ENCODE data around the gene DNM2.

The DNM2 gene

DNA sequence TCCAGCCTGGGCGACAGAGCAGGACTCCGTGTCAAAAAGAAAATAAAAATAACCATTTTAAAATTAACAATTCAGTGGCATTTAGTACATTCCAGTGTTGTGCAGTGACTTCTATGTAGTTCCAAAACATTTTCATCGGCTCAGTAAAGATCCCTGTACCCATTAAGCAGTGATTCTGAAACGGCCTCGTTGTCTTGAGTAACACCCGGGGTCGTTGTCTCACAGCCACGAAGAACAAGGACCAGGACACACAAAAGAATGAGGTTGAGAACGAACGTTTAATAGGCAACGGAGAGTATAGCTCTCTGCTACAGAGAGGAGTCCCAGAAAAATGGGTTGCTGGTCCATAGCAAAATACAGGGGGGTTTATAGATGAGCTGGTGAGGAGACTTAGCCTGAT lies 120.5 kb downstream of the DNM2 start:
- no peak overlapping the region for H2AFZ ChIP-seq (ENCODE audit: low read depth, low read length)
- H3K27me3 ChIP-seq (ENCODE audit: low read depth, low read length) = no peaks in the 10 kb centered on the region
- H3K4me1 ChIP-seq (ENCODE audit: low read length) = peaks cover 8% of the 10 kb centered on the region
- H3K79me2 ChIP-seq (ENCODE audit: low read length) = 0 out of 2 replicates have a peak, but pooled peaks cover 2% of the 10 kb centered on the region
- TF ChIP-seq EZH2phosphoT487 (IDR thresholded peaks at IDR 0.05; ENCODE audit: low read depth) = no peak
- TF ChIP-seq, protein P1, sequence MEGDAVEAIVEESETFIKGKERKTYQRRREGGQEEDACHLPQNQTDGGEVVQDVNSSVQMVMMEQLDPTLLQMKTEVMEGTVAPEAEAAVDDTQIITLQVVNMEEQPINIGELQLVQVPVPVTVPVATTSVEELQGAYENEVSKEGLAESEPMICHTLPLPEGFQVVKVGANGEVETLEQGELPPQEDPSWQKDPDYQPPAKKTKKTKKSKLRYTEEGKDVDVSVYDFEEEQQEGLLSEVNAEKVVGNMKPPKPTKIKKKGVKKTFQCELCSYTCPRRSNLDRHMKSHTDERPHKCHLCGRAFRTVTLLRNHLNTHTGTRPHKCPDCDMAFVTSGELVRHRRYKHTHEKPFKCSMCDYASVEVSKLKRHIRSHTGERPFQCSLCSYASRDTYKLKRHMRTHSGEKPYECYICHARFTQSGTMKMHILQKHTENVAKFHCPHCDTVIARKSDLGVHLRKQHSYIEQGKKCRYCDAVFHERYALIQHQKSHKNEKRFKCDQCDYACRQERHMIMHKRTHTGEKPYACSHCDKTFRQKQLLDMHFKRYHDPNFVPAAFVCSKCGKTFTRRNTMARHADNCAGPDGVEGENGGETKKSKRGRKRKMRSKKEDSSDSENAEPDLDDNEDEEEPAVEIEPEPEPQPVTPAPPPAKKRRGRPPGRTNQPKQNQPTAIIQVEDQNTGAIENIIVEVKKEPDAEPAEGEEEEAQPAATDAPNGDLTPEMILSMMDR (IDR thresholded peaks at IDR 0.05; ENCODE audit: low read depth, low read length) = no peak
- no peak overlapping the region for H3K4me2 ChIP-seq (ENCODE audit: low read length)
- H3K4me3 ChIP-seq (ENCODE audit: low read length) = no peak overlapping the region
- no peak overlapping the region for H3K27ac ChIP-seq (ENCODE audit: low read length)
- peaks cover 4% of the 10 kb centered on the region; the same call in 1 of the 2 replicates for H4K20me1 ChIP-seq (ENCODE audit: insufficient read depth, low read length)
- peaks cover 6% of the 10 kb centered on the region for H3K36me3 ChIP-seq (replicated peaks; ENCODE audit: low read depth, low read length)
- H3K9ac ChIP-seq (ENCODE audit: low read length) = no peak overlapping the region
- H3K9me3 ChIP-seq (ENCODE audit: insufficient read depth, low read length) = peaks cover 2% of the 10 kb centered on the region; the same call in 1 of the 2 replicates

DNA sequence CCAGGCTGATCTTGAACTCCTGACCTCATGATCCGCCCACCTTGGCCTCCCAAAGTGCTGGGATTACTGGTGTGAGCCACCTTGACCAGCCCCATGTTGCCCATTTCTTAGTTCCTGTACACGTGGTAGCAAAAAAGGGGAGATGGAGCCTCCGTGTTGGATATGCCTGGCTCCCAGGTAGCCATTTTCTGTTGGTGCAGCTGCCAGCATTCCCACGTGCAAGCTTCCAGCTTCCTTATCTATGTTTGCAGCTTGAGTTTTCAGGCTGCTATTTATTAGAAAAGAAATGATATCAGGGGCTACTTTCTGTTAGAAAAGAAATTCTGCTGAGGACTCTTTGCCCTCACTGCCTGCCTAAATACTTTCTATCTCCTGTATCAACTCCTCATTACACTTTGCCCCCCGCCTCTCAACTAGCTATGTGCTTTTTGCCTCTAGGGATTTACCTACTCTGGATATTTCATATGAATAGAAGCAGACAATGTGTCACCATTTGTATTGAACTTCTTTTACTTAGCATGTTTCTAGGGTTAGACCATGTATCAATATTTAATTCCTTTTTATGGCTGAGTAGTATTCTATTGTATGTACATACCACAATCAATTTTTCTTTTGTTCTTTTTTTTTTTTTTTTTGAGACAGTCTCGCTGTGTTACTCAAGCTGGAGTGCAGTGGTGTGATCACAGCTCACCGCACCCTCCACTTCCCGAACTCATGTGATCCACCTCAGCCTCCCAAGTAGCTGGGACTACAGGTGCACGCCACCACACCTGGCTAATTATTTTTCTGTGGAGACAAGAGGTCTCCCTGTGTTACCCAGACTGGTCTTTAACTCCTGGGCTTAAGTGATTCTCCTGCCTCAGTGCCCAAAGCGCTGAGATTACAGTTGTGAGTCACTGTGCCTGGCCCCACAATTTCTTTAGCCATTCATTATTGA lies 121.5 kb downstream of the DNM2 start:
- Histone ChIP-seq H3K27me3 (ENCODE audit: low read depth, low read length) (no peaks in the 10 kb centered on the region), H3K27ac (ENCODE audit: low read length) (no peak overlapping the region), H3K36me3 (replicated peaks; ENCODE audit: low read depth, low read length) (peaks cover 6% of the 10 kb centered on the region), H2AFZ (ENCODE audit: low read depth, low read length) (no peak overlapping the region), H4K20me1 (ENCODE audit: insufficient read depth, low read length) (peaks cover 4% of the 10 kb centered on the region; the same call in 1 of the 2 replicates), H3K79me2 (ENCODE audit: low read length) (0 out of 2 replicates have a peak, but pooled peaks cover 2% of the 10 kb centered on the region), H3K4me3 (ENCODE audit: low read length) (no peak overlapping the region), H3K9ac (ENCODE audit: low read length) (no peak overlapping the region), H3K9me3 (ENCODE audit: insufficient read depth, low read length) (peaks cover 2% of the 10 kb centered on the region; the same call in 1 of the 2 replicates), H3K4me2 (ENCODE audit: low read length) (no peak overlapping the region), H3K4me1 (ENCODE audit: low read length) (peaks cover 8% of the 10 kb centered on the region)
- TF ChIP-seq, protein P1 (IDR thresholded peaks at IDR 0.05; ENCODE audit: low read depth, low read length) = no peak
- no peak for TF ChIP-seq EZH2phosphoT487 (IDR thresholded peaks at IDR 0.05; ENCODE audit: low read depth)

DNA sequence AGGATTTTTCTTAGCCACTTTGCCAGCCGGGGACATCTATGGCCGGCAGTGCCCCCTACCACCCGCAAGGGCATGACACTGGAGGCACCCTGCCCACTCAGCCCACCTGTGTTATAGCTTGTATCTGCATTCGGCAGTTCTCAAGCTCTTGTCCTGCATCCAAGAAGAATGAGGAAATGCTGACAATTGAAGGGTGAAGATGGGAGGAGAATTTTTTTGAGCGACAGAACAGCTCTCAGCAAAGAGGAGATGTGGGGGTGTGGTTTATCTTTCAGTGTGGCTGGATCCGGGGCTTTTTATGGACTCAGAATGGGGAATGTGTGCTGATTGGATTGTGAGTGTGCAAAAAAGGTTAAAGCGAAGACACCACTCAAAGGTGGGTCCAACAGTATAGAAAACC lies 124.9 kb downstream of the DNM2 start:
- no peak overlapping the region for H3K4me3 ChIP-seq (ENCODE audit: low read length)
- no peaks in the 10 kb centered on the region for H3K27me3 ChIP-seq (ENCODE audit: low read depth, low read length)
- H3K4me1 ChIP-seq (ENCODE audit: low read length) = no peaks in the 10 kb centered on the region
- H3K36me3 ChIP-seq (replicated peaks; ENCODE audit: low read depth, low read length) = no peaks in the 10 kb centered on the region
- H3K9me3 ChIP-seq (ENCODE audit: insufficient read depth, low read length) = no peaks in the 10 kb centered on the region
- no peak overlapping the region for H2AFZ ChIP-seq (ENCODE audit: low read depth, low read length)
- H3K79me2 ChIP-seq (ENCODE audit: low read length) = no peaks in the 10 kb centered on the region
- H3K27ac ChIP-seq (ENCODE audit: low read length) = no peak overlapping the region
- no peak overlapping the region for H3K4me2 ChIP-seq (ENCODE audit: low read length)
- TF ChIP-seq EZH2phosphoT487 (IDR thresholded peaks at IDR 0.05; ENCODE audit: low read depth) = no peak
- TF ChIP-seq, protein P1 (IDR thresholded peaks at IDR 0.05; ENCODE audit: low read depth, low read length) = no peak
- no peak overlapping the region for H3K9ac ChIP-seq (ENCODE audit: low read length)
- H4K20me1 ChIP-seq (ENCODE audit: insufficient read depth, low read length) = no peaks in the 10 kb centered on the region

DNA sequence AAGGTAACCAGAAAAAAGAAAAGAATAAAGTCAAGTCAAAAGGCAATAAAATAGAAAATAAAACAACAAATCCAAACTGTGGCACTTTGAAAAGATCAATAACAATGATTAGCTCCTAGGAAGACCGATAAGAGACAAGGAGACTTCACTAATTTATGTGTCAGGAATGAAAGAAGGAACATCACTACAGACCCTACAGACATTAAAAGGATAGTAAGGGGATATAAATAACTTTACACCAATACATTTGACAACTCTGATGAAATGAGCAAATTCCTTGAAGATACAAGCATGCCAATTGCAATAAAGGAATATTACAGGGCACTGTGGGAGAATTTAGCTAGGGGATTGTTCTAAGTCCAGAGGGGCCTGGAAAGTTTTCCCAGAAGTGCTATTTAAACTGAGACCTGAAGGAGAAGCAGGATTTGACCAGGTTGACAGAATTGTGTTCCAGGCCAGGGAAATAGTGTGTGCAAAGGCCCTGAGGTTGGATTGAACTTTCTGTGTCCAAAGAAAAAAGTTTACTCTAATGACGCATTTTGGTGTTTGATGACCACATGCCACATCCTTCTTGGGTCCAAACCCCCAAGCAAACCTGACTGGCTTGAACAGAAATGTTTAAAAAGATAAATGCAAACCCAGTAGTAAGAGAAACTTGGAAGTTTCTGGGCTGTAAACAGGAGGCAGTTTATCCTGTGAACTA lies 128.8 kb downstream of the DNM2 start:
- H3K9me3 ChIP-seq (ENCODE audit: insufficient read depth, low read length) = no peaks in the 10 kb centered on the region

More for the DNA sequence above, 128.8 kb downstream of the DNM2 start:
- H3K4me3 ChIP-seq (ENCODE audit: low read length) = no peak overlapping the region
- no peak overlapping the region for H3K4me2 ChIP-seq (ENCODE audit: low read length)
- H3K4me1 ChIP-seq (ENCODE audit: low read length) = no peaks in the 10 kb centered on the region; the same call in 1 of the 2 replicates
- no peaks in the 10 kb centered on the region for H3K36me3 ChIP-seq (replicated peaks; ENCODE audit: low read depth, low read length)
- H4K20me1 ChIP-seq (ENCODE audit: insufficient read depth, low read length) = no peaks in the 10 kb centered on the region
- no peaks in the 10 kb centered on the region for H3K79me2 ChIP-seq (ENCODE audit: low read length)
- H3K27me3 ChIP-seq (ENCODE audit: low read depth, low read length) = peaks cover 3% of the 10 kb centered on the region; the same call in 1 of the 2 replicates
- no peak overlapping the region for H2AFZ ChIP-seq (ENCODE audit: low read depth, low read length)
- no peak for TF ChIP-seq EZH2phosphoT487 (IDR thresholded peaks at IDR 0.05; ENCODE audit: low read depth)
- TF ChIP-seq, protein P1 (IDR thresholded peaks at IDR 0.05; ENCODE audit: low read depth, low read length) = no peak
- H3K27ac ChIP-seq (ENCODE audit: low read length) = no peak overlapping the region
- no peak overlapping the region for H3K9ac ChIP-seq (ENCODE audit: low read length)

Measured in OCI-LY3 (cell line).